TTC549 (cell line): ENCODE results near the gene PRR3.
"Not testable (repeated sequence)": the region's sequence is repeated elsewhere in the genome, so short reads cannot be mapped to it uniquely, and the experiment has no call there.

ENCODE experiments used
- FAIRE-seq: peaks from 2 replicates; lab custom pipeline; 2012; peaks lifted over from hg19 to GRCh38; lab: Jason Lieb, UNC

PRR3 gene

GRCh38 chr6:30571762-30572082, 14.6 kb downstream of the PRR3 start:
- FAIRE-seq = no peak

GRCh38 chr6:30572148-30572547, 15.1 kb downstream of the PRR3 start:
- FAIRE-seq = no peak

GRCh38 chr6:30573113-30573512, 16.0 kb downstream of the PRR3 start:
- no peak for FAIRE-seq

GRCh38 chr6:30578051-30578450, 21.0 kb downstream of the PRR3 start:
- FAIRE-seq = no peak

GRCh38 chr6:30583921-30584320, 26.8 kb downstream of the PRR3 start:
- FAIRE-seq = no peak

- FAIRE-seq = no peak
Measured at GRCh38 chr6:30589754-30590358, 32.8 kb downstream of the PRR3 start.

GRCh38 chr6:30590509-30590908, 33.4 kb downstream of the PRR3 start:
- FAIRE-seq = no peak

- no peak for FAIRE-seq
Measured at GRCh38 chr6:30591008-30591407, 33.9 kb downstream of the PRR3 start.

GRCh38 chr6:30592287-30592686, 35.2 kb downstream of the PRR3 start:
- FAIRE-seq = no peak

- FAIRE-seq = not testable (repeated sequence)
Measured at GRCh38 chr6:30597315-30598144, 40.4 kb downstream of the PRR3 start.

GRCh38 chr6:30598912-30599624, 42.0 kb downstream of the PRR3 start:
- FAIRE-seq = no peak

- FAIRE-seq = no peak
Measured at GRCh38 chr6:30599625-30600324, 42.7 kb downstream of the PRR3 start.

- no peak for FAIRE-seq
Measured at GRCh38 chr6:30600451-30600961, 43.4 kb downstream of the PRR3 start.

GRCh38 chr6:30601436-30601814, 44.3 kb downstream of the PRR3 start:
- FAIRE-seq = no peak

GRCh38 chr6:30601815-30602641, 44.9 kb downstream of the PRR3 start:
- FAIRE-seq = no peak

GRCh38 chr6:30603961-30604360, 46.9 kb downstream of the PRR3 start:
- FAIRE-seq = no peak

GRCh38 chr6:30610065-30610464, 53.0 kb downstream of the PRR3 start:
- no peak for FAIRE-seq

GRCh38 chr6:30611150-30611855, 54.2 kb downstream of the PRR3 start:
- FAIRE-seq = no peak

- no peak for FAIRE-seq
Measured at GRCh38 chr6:30611856-30612194, 54.7 kb downstream of the PRR3 start.

- FAIRE-seq = no peak
Measured at GRCh38 chr6:30612213-30612612, 55.1 kb downstream of the PRR3 start.

GRCh38 chr6:30612687-30613248, 55.7 kb downstream of the PRR3 start:
- no peak for FAIRE-seq
